Caco-2 (cell line): ENCODE results near the gene PGM1. TPM values are rescaled to one million over a fixed set of nuclear protein-coding genes. Genes with fewer than 3 reads are reported as not detected.

Experiments
- BruUV-seq: library from RNA; stranded (reverse); fragments of 400-500 nt; replicated peaks from 2 replicates; lab custom pipeline; 2021; lab: Mats Ljungman, UMichigan
- CTCF ChIA-PET: fragments of 300-600 bp; sonication (Branson Sonifier 250); formaldehyde crosslinking; loops from one replicate; lab custom pipeline; 2022; ENCODE audit warnings: antibody characterized with exemption; lab: Charles Lee
- POLR2A ChIA-PET: fragments of 300-600 bp; sonication (Branson Sonifier 250); formaldehyde crosslinking; loops from one replicate; lab custom pipeline; 2022; ENCODE audit warnings: antibody characterized with exemption; lab: Charles Lee
- DNase-seq, 2 experiments: peaks; one replicate each; pipeline versions ENCODE4 v3.0.0 to v3.0.0-alpha.2; 2020 to 2022
- H3K27me3 ChIP-seq: replicated peaks from 2 replicates; pipeline ENCODE4 v1.6.0; 2011; ENCODE audit warnings: low read length; ENCODE audit not compliant: control insufficient read depth, insufficient read depth
- H3K36me3 ChIP-seq: 2 replicates; pipeline ENCODE4 v1.5.1; 2011; ENCODE audit warnings: low read length; ENCODE audit not compliant: control insufficient read depth, insufficient read depth
- H3K4me1 ChIP-seq: fragments of 250-450 bp; sonication (Bioruptor Pico); 2 replicates; pipeline ENCODE4 v1.5.1; 2020; ENCODE audit warnings: mild to moderate bottlenecking
- H3K4me3 ChIP-seq: 2 replicates; pipeline ENCODE4 v1.5.1; 2011; ENCODE audit warnings: low read depth, mild to moderate bottlenecking, control low read depth, low read length
- H3K9me3 ChIP-seq: fragments of 250-450 bp; sonication (Bioruptor Pico); 2 replicates; pipeline ENCODE4 v1.5.1; 2020; ENCODE audit warnings: mild to moderate bottlenecking, moderate library complexity
- H3K27ac Mint-ChIP-seq: one replicate; pipeline ENCODE4 v1.8.0; 2022; ENCODE audit warnings: mixed read lengths; ENCODE audit not compliant: unreplicated experiment
- H3K27me3 Mint-ChIP-seq: one replicate; pipeline ENCODE4 v1.8.0; 2022; ENCODE audit warnings: mixed read lengths; ENCODE audit not compliant: insufficient read depth, unreplicated experiment
- H3K36me3 Mint-ChIP-seq: one replicate; pipeline ENCODE4 v1.8.0; 2022; ENCODE audit warnings: mild to moderate bottlenecking, mixed read lengths; ENCODE audit not compliant: insufficient read depth, unreplicated experiment
- H3K4me1 Mint-ChIP-seq: one replicate; pipeline ENCODE4 v1.8.0; 2022; ENCODE audit warnings: low read depth, mixed read lengths; ENCODE audit not compliant: unreplicated experiment
- H3K4me3 Mint-ChIP-seq: one replicate; pipeline ENCODE4 v1.8.0; 2022; ENCODE audit warnings: mild to moderate bottlenecking, moderate library complexity, mixed read lengths; ENCODE audit not compliant: unreplicated experiment
- H3K9me3 Mint-ChIP-seq: one replicate; pipeline ENCODE4 v1.8.0; 2022; ENCODE audit warnings: mixed read lengths; ENCODE audit not compliant: unreplicated experiment
- intact Hi-C: fragments of 100-400 bp; cut with micrococcal nuclease; formaldehyde crosslinking; loops from one replicate; pipeline ENCODE4 v1.10.0; 2022; ENCODE audit not compliant: unreplicated experiment
- total RNA-seq: library from RNA; stranded (reverse); gene quantifications from 2 replicates; pipeline ENCODE4 v1.2.3, GENCODE V29; 2022
- TF ChIP-seq, protein P1 (sequence below), 2 experiments: fragments of 200-600 bp in 1 of 2; IDR thresholded peaks; 1 replicate in 1 of 2; 2 replicates in 1 of 2; pipeline versions ENCODE4 v1.5.1 to v1.8.0; 2011 to 2022; ENCODE audit warnings: antibody characterized with exemption in 1 of 2, control low read depth in 1 of 2, inconsistent platforms in 1 of 2, low read depth in 1 of 2, low read length in 1 of 2, mild to moderate bottlenecking in 1 of 2, moderate library complexity in 1 of 2; ENCODE audit not compliant: insufficient read depth in 1 of 2, severe bottlenecking in 1 of 2, unreplicated experiment in 1 of 2

PGM1 gene
- total RNA-seq, 1 experiment from 2014 or later: 22.5 TPM

DNA sequence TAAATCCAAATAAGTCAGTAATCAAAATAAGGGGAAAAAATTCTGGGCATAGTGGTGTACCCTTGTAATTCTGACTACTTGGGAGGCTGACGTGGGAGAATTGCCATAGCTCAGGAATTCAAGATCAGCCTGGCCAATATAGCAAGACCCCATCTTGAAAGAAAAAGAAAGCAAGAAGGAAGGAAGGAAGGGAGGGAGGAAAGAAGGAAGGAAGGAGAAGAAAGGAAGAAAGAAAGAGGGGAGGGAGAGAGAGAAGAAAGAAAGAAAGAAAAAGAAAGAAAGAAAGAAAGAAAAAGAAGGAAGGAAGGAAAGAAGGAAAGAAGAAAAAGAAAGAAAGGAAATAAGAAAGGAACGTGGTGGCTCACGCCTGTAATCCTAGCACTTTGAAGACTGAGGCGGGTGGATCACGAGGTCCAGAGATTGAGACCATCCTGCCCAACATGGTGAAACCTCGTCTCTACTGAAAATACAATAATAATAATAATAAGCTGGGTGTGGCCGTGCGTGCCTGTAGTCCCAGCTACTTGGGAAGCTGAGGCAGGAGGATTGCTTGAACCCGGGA is 116.1 kb downstream of the PGM1 start:
- H3K4me3 Mint-ChIP-seq: peak overlapping the region; percentile 42
- H3K4me1 Mint-ChIP-seq: peaks cover 60% of the 10 kb centered on the region
- no peaks in the 10 kb centered on the region for H3K9me3 Mint-ChIP-seq
- Histone ChIP-seq H3K9me3 (no peaks in the 10 kb centered on the region), H3K4me3 (no peak overlapping the region), H3K36me3 (no peaks in the 10 kb centered on the region), H3K4me1 (peaks cover 73% of the 10 kb centered on the region), H3K27me3 (no peaks in the 10 kb centered on the region)
- no peak for DNase-seq
- H3K27ac Mint-ChIP-seq: peak overlapping the region; percentile 66
- no peaks in the 10 kb centered on the region for H3K27me3 Mint-ChIP-seq
- ChIA-PET POLR2A (no interaction called here), CTCF (interaction anchor here (0.7 to 0.8 kb wide), 2 partner anchors 35 to 537 kb away, joined by 6 to 8 read pairs; no protein-coding TSS in a partner anchor)
- intact Hi-C loops: no loop called here
- H3K36me3 Mint-ChIP-seq: no peaks in the 10 kb centered on the region
- TF ChIP-seq, protein P1, sequence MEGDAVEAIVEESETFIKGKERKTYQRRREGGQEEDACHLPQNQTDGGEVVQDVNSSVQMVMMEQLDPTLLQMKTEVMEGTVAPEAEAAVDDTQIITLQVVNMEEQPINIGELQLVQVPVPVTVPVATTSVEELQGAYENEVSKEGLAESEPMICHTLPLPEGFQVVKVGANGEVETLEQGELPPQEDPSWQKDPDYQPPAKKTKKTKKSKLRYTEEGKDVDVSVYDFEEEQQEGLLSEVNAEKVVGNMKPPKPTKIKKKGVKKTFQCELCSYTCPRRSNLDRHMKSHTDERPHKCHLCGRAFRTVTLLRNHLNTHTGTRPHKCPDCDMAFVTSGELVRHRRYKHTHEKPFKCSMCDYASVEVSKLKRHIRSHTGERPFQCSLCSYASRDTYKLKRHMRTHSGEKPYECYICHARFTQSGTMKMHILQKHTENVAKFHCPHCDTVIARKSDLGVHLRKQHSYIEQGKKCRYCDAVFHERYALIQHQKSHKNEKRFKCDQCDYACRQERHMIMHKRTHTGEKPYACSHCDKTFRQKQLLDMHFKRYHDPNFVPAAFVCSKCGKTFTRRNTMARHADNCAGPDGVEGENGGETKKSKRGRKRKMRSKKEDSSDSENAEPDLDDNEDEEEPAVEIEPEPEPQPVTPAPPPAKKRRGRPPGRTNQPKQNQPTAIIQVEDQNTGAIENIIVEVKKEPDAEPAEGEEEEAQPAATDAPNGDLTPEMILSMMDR (IDR thresholded peaks at IDR 0.05; ENCODE audit: insufficient read depth in 1 of 2, low read depth in 1 of 2, low read length in 1 of 2, severe bottlenecking in 1 of 2, unreplicated experiment in 1 of 2): no peak
- no TSS peak for BruUV-seq

Other genes starting within 250 kb of the PGM1 start
- 9.2 and 9.4 TPM in 2 replicates for gene ALG6, start 225.8 kb upstream of the PGM1 start, total RNA-seq
- 23.6 and 25.7 TPM in 2 replicates for gene ITGB3BP, start 70.2 kb upstream of the PGM1 start, total RNA-seq
- 2.1 and 3.2 TPM in 2 replicates for gene EFCAB7, start 69.9 kb upstream of the PGM1 start, total RNA-seq
- gene ROR1, start 180.6 kb downstream of the PGM1 start, total RNA-seq: 37.2 TPM in 2 replicates